Transverse colon (tissue), 3 donors: Measurements from ENCODE around the gene RNF125.

Experiments used
- EP300 ChIP-seq: sonication (generic); formaldehyde crosslinking; IDR thresholded peaks from one replicate; pipeline ENCODE4 v1.6.1; 2017; ENCODE audit warnings: antibody characterized with exemption, low read depth
- POLR2A ChIP-seq: fragments of 450-650 bp; IDR thresholded peaks from one replicate; pipeline ENCODE4 v1.6.1; 2016; ENCODE audit warnings: antibody characterized with exemption, mild to moderate bottlenecking, moderate library complexity
- TF ChIP-seq, protein P1 (sequence below), 5 experiments: fragments of 200-600 bp in 3 of 5; fragments of 450-650 bp in 2 of 5; sonication (generic) in 3 of 5; IDR thresholded peaks; 1 replicate in 2 of 5; 2 replicates in 3 of 5; pipeline ENCODE4 v1.5.1; 2016 to 2017; ENCODE audit warnings: antibody characterized with exemption in 5 of 5, inconsistent platforms in 3 of 5, mild to moderate bottlenecking in 2 of 5, moderate library complexity in 1 of 5

- TF ChIP-seq, protein P1, sequence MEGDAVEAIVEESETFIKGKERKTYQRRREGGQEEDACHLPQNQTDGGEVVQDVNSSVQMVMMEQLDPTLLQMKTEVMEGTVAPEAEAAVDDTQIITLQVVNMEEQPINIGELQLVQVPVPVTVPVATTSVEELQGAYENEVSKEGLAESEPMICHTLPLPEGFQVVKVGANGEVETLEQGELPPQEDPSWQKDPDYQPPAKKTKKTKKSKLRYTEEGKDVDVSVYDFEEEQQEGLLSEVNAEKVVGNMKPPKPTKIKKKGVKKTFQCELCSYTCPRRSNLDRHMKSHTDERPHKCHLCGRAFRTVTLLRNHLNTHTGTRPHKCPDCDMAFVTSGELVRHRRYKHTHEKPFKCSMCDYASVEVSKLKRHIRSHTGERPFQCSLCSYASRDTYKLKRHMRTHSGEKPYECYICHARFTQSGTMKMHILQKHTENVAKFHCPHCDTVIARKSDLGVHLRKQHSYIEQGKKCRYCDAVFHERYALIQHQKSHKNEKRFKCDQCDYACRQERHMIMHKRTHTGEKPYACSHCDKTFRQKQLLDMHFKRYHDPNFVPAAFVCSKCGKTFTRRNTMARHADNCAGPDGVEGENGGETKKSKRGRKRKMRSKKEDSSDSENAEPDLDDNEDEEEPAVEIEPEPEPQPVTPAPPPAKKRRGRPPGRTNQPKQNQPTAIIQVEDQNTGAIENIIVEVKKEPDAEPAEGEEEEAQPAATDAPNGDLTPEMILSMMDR (IDR thresholded peaks at IDR 0.05): no peak
- TF ChIP-seq EP300 (no peak), POLR2A (no peak)
Observed at GRCh38 chr18:32095192-32095899, 76.7 kb downstream of the RNF125 start.
